ENCODE measurements around the gene UBE2O.

Gene UBE2O

GRCh38 chr17:76458580-76459490 lies 5.9 kb upstream of the UBE2O start:
- peak; percentile 88 for ATAC-seq
- TF ChIP-seq ZC3H10 (CRISPR knock-in tag; IDR thresholded peaks at IDR 0.05) (no peak), PPARA (CRISPR knock-in tag; IDR thresholded peaks at IDR 0.05; ENCODE audit: borderline replicate concordance) (no peak), BACH2 (CRISPR knock-in tag; IDR thresholded peaks at IDR 0.05; ENCODE audit: borderline replicate concordance) (no peak), ZNF70 (CRISPR knock-in tag; IDR thresholded peaks at IDR 0.05) (no peak), CSRNP3 (CRISPR knock-in tag; IDR thresholded peaks at IDR 0.05) (no peak), ZNF565 (CRISPR knock-in tag; conservative IDR thresholded peaks at IDR 0.05; ENCODE audit: low read depth) (no peak), ZFP3 (CRISPR knock-in tag; IDR thresholded peaks at IDR 0.05) (no peak), ZFP30 (CRISPR knock-in tag; IDR thresholded peaks at IDR 0.05) (no peak), ARNTL (CRISPR knock-in tag; IDR thresholded peaks at IDR 0.05; ENCODE audit: borderline replicate concordance, low read depth) (no peak), RARB (CRISPR knock-in tag; IDR thresholded peaks at IDR 0.05) (no peak), ISL1 (CRISPR knock-in tag; IDR thresholded peaks at IDR 0.05) (no peak)

GRCh38 chr17:76453431-76453743 lies 435 bp upstream of the UBE2O start:
- no peak for ATAC-seq
- no peak for TF ChIP-seq OSR1 (CRISPR knock-in tag; IDR thresholded peaks at IDR 0.05)
- TF ChIP-seq ARNTL (CRISPR knock-in tag; IDR thresholded peaks at IDR 0.05; ENCODE audit: borderline replicate concordance, low read depth): no peak
- TF ChIP-seq TCF4 (CRISPR knock-in tag; IDR thresholded peaks at IDR 0.05; ENCODE audit: borderline replicate concordance): no peak
- TF ChIP-seq TSHZ2 (CRISPR knock-in tag; IDR thresholded peaks at IDR 0.05): no peak
- TF ChIP-seq ZNF70 (CRISPR knock-in tag; IDR thresholded peaks at IDR 0.05): no peak
- TF ChIP-seq POU6F1 (CRISPR knock-in tag; IDR thresholded peaks at IDR 0.05; ENCODE audit: borderline replicate concordance, low read depth): no peak
- TF ChIP-seq ESRRG (CRISPR knock-in tag; IDR thresholded peaks at IDR 0.05): no peak
- TF ChIP-seq ZC3H10 (CRISPR knock-in tag; IDR thresholded peaks at IDR 0.05): no peak
- TF ChIP-seq ZNF565 (CRISPR knock-in tag; conservative IDR thresholded peaks at IDR 0.05; ENCODE audit: low read depth): no peak

GRCh38 chr17:76452127-76452659 lies 759 bp downstream of the UBE2O start:
- ATAC-seq: peak; percentile 71
- TF ChIP-seq OSR1 (CRISPR knock-in tag; IDR thresholded peaks at IDR 0.05) (no peak), ESRRG (CRISPR knock-in tag; IDR thresholded peaks at IDR 0.05) (no peak), PPARA (CRISPR knock-in tag; IDR thresholded peaks at IDR 0.05; ENCODE audit: borderline replicate concordance) (no peak), TOX (CRISPR knock-in tag; IDR thresholded peaks at IDR 0.05; ENCODE audit: borderline replicate concordance) (no peak), CSDC2 (CRISPR knock-in tag; IDR thresholded peaks at IDR 0.05) (no peak), ZNF565 (CRISPR knock-in tag; conservative IDR thresholded peaks at IDR 0.05; ENCODE audit: low read depth) (no peak), SNAI2 (CRISPR knock-in tag; IDR thresholded peaks at IDR 0.05) (no peak), PATZ1 (CRISPR knock-in tag; IDR thresholded peaks at IDR 0.05; ENCODE audit: borderline replicate concordance) (no peak), GLIS3 (CRISPR knock-in tag; IDR thresholded peaks at IDR 0.05) (no peak), RARB (CRISPR knock-in tag; IDR thresholded peaks at IDR 0.05) (no peak), ZC3H10 (CRISPR knock-in tag; IDR thresholded peaks at IDR 0.05) (no peak), ISL1 (CRISPR knock-in tag; IDR thresholded peaks at IDR 0.05) (no peak), TSHZ2 (CRISPR knock-in tag; IDR thresholded peaks at IDR 0.05) (no peak)
